HG02840 (cell line): ENCODE measurements around the gene OSTF1.

Experiments
- ATAC-seq: cut with Tn5 transposase; IDR thresholded peaks from one replicate; pipeline ENCODE4 v1.9.1; 2021; ENCODE audit warnings: mild to moderate bottlenecking, moderate library complexity, moderate number of reproducible peaks; ENCODE audit not compliant: unreplicated experiment, low FRiP score

Gene OSTF1

GRCh38 chr9:75084081-75084672, 4.1 kb upstream of the OSTF1 start:
- no peak for ATAC-seq

DNA sequence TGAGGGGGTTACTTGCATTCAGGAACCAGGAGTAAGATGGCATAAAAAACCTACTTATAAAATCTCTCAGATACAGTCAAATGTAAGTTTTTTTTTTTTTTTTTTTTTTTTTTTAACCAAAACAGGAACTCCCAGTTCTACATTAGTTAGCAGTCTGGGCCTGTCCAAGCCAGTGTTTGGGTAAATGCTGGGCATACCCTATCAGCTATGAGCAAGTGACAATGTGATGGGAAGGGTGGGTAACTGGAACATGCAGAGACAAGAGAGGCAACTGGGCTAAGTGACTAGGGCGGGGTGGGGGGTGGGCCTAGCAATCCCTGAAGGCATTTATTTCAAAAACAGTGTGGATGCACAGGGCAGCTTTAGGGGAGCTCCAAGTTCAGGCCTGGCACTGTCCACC, 2.7 kb upstream of the OSTF1 start:
- ATAC-seq, result no peak

DNA sequence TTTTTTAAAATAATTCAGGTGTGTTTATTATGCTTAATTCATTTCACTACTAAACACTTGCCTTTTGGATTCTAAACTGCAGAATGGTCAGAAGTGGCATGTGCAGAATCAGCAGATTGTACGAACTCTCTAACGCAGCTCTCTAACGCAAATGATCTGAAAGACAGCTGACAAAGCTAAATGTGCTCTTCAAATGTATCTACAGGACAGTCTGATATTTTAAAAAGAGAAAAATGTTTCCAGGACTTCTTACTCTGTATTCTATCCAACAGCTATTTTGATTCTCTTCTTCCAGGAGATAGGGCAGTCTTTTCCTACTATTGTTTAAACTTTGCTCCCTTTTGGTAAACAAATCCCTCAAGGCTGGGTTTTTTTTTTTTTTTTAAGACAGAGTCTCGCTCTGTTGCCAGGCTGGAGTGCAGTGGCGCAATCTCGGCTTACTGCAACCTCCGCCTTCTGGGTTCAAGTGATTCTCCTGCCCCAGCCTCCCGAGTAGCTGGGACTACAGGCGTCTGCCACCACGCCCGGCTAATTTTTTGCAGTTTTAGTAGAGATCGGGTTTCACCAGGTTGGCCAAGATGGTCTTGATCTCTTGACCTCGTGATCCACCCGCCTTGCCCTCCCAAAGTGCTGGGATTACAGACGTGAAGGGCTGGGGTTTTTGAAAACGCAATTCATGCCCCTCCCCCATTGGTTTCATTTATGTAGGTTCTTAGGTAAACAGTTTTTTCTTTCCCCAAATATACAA, 1.6 kb upstream of the OSTF1 start:
- ATAC-seq, result no peak

GRCh38 chr9:75087289-75087823, 958 bp upstream of the OSTF1 start:
- no peak for ATAC-seq

- peak; percentile 34 for ATAC-seq
Measured at GRCh38 chr9:75088646-75089372, 495 bp downstream of the OSTF1 start.

GRCh38 chr9:75089373-75089766, 1.1 kb downstream of the OSTF1 start:
- ATAC-seq, result no peak

- ATAC-seq, result no peak
Measured at GRCh38 chr9:75090579-75090978, 2.3 kb downstream of the OSTF1 start.

DNA sequence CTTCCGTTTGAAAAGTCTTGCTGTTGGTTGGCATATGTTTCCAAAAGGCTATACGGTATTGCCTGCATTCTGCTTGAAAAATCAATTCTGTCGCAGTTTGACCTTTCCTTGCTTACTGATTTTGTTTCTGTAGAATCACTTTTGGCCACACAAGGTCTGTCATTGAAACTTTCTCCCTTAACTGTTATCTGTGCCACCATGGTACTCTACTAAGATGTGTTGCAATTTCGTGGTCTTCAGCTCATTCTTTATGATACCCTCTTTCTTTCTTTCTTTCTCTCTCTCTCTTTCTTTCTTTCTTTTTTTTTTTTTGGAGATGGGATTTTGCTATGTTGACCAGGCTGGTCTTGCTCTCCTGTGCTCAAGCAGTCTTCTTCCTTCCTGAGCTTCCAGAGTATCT, 4.5 kb downstream of the OSTF1 start:
- no peak for ATAC-seq

GRCh38 chr9:75096796-75097195, 8.5 kb downstream of the OSTF1 start:
- no peak for ATAC-seq

DNA sequence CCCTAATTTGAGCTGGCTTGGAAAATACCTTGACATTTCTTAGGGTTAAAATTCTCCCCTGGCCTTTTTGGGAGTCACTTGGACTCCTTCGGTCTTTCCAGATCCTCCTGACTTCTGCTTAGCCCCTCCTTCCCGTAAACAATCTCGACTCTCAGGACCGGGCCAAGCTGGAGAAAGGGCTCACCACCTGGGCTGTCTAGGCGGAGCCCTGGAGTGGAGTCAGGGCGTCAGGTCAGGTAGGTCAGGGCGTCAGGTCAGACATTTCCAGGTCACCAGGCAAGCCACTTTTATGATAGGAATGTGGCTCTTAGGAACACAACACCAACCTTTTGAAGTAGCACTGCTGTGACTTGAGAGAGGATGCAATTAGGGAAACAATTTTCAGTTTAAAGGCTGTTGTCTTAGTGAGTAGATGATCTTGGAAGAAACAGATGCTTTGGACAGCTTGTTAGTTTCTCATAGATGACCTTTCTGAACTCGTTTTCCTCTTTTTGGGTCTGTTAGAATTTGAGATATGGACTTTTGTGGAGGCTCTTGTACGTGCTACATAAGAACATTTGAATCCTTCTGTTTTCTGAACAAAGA, 12.8 kb downstream of the OSTF1 start:
- ATAC-seq, result no peak

DNA sequence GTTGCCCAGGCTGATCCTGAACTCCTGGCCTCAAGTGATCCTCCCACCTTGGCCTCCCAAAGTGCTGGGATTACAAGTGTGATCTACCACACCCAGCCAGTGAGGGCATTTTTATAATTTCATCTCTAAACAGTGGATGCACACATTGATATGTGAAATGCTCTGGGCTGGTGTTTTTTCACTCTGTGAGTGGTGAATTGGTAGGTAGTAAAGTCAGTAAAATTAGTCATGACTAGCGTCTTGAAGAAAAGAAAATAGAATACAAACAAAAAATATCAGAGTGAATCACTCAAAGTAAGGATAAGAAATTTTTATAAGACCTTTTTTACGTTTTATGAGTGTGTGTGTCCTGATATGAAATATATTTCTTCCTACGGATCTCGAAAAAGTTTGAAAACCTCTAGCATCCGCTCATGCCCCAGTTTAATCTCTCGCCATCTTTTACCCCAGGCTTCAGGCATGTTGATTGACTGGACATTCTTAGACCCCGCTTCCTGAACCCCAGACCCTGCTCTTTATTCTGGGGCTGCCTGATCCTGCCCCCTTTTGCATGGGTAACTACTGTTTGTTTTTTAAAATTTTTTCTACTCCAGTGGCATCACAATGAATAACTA, 14.0 kb downstream of the OSTF1 start:
- no peak for ATAC-seq

DNA sequence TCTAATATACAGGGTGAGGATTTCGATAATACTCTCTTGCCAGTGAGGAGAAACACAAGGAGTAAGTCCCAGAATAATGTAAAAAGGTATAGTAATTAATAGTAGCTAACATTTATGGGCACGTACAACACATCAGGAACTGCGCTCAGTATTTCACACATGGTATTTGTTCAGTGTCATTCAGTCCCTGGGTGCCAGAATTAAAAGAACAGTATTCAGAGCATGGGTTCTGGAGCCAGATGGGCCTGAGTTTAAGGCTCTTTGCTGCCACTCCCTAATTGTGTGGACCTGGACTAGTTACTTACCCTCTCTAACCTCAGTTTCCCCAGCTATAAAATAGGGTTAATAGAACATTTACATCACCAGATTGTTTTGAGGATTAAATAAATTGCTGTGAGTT, 16.3 kb downstream of the OSTF1 start:
- no peak for ATAC-seq

DNA sequence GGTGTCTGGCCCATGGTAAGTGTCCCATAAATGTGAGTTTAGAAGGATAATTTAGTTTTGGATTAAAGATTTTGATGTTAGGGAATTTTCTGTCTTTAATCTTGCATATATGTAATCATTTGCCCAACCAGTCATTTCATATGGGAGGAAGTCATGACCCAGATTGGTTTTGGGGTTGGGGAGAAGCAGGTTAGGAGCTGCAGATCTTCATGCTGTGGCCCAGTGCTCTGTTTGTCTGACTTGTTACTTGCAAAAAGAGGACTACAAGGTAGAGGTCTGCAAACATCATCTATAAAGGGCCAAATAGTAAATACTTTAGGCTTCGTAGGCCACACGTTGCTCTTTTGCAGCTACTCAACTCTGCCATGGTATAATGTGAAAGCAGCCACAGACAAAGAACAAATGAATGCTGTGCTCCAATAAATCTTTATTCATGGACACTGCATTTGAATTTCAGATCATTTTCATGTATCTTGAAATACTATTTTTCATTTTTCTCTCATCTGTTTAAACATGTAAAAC, 16.8 kb downstream of the OSTF1 start:
- no peak for ATAC-seq

GRCh38 chr9:75105841-75106240, 17.5 kb downstream of the OSTF1 start:
- ATAC-seq, result no peak

GRCh38 chr9:75106857-75107256, 18.5 kb downstream of the OSTF1 start:
- ATAC-seq, result no peak

DNA sequence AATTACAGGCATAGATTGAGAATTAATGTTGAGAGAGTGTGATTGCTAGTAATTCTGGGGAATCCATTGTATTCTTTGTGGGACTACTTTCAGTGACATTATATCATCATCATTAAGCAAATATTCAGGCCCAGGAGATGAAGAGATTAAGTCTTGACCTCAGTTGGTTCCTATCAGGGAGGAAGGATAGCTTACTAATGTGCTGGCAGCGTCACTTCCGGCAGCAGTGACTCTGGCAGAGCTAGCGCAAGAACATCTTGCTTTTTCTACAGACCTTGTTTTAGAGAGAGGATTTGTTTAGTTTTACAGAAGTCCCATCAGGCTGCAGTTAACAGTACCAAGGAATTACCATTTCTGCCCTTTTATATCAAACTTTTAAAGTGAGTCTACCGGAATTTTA, 20.3 kb downstream of the OSTF1 start:
- ATAC-seq, result no peak

- no peak for ATAC-seq
Measured at GRCh38 chr9:75109210-75109839, 21.0 kb downstream of the OSTF1 start.

DNA sequence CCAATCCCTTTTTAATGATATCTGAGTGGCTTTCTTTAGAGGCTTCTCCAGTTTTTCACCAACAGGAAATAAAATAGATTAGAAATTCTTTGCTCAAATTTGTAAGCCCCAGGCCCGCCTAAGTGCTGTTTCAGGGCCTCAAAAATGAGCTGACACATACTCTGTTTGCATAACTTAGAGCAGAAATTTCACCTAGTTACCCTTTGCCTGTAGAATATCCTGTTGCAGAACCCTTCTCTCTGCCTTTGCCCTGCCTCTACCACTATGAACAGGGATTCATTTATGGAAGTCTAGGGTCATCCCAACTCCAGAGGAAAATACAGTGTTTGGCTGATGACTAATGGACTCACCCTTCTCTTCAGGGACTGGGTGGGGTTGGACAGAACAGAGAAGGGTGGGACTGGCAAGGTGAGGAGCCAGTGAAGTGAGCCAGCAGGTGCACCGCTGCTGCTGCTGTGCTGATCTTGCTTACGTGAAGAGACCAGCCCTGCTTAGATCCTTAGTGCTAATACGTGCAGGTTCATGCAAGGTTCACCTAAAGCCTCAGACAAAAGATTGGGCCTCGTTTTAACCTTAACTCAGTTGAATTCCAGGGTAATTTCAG, 22.8 kb downstream of the OSTF1 start:
- no peak for ATAC-seq

DNA sequence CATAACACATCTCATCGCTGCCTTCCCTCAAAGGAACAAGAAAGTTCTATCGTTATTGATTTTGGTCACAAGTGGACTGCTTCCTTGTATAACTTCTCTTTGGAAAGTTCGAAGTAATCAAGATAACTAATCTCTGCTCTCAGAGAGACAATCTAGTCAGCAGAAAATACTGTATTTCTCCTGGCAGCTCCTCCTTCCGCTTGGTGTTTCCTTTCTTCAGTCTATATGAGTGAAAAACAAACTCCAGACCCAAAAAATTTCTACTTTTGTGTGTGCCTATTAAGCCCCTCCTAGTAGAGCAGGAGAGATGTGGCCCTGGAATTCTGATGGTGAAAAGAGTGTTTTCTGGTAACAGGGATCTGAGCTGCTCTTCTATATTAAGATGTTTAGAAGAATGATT, 24.5 kb downstream of the OSTF1 start:
- no peak for ATAC-seq

- no peak for ATAC-seq
Measured at GRCh38 chr9:75116306-75116705, 28.0 kb downstream of the OSTF1 start.
